ENCODE results near the gene TBC1D10B.
"Not testable (repeated sequence)": the region's sequence is repeated elsewhere in the genome, so short reads cannot be mapped to it uniquely, and the experiment has no call there.

Gene TBC1D10B

GRCh38 chr16:30397776-30398660 lies 27.7 kb upstream of the TBC1D10B start:
- no peak for DNase-seq (ENCODE audit: low read depth in 4 of 4, low spot score in 1 of 4)

- DNase-seq (ENCODE audit: low read depth in 4 of 4, low spot score in 1 of 4), result no peak
Measured at GRCh38 chr16:30397056-30397455, 26.8 kb upstream of the TBC1D10B start.

GRCh38 chr16:30396627-30397026 lies 26.3 kb upstream of the TBC1D10B start:
- DNase-seq (ENCODE audit: low read depth in 4 of 4, low spot score in 1 of 4), result not testable (repeated sequence)

GRCh38 chr16:30395992-30396585 lies 25.8 kb upstream of the TBC1D10B start:
- no peak for DNase-seq (ENCODE audit: low read depth in 4 of 4, low spot score in 1 of 4)

- DNase-seq (ENCODE audit: low read depth in 4 of 4, low spot score in 1 of 4), result peak in 2 of 4 experiments; percentile 49 to 52
Measured at GRCh38 chr16:30395155-30395991, 25.1 kb upstream of the TBC1D10B start, which contains the start of gene ZNF48. ZNF48 (plus strand) TSS chr16:30395420; CDS start chr16:30395795, 375 bp downstream.

- no peak for DNase-seq (ENCODE audit: low read depth in 4 of 4, low spot score in 1 of 4)
Measured at GRCh38 chr16:30394592-30395154, 24.4 kb upstream of the TBC1D10B start.

- DNase-seq (ENCODE audit: low read depth in 4 of 4, low spot score in 1 of 4), result no peak
Measured at GRCh38 chr16:30383521-30383920, 13.2 kb upstream of the TBC1D10B start.

- peak in 3 of 4 experiments; percentile 45 to 72 (median 58) for DNase-seq (ENCODE audit: low read depth in 4 of 4, low spot score in 1 of 4)
Measured at GRCh38 chr16:30382111-30382881, 12.0 kb upstream of the TBC1D10B start, which contains the start of gene SEPTIN1. SEPTIN1 (minus strand) TSS chr16:30382561; CDS start chr16:30382542, 19 bp downstream.

- peak in 1 of 4 experiments; percentile 24 for DNase-seq (ENCODE audit: low read depth in 4 of 4, low spot score in 1 of 4)
Measured at GRCh38 chr16:30381291-30382041, 11.2 kb upstream of the TBC1D10B start.

- no peak for DNase-seq (ENCODE audit: low read depth in 4 of 4, low spot score in 1 of 4)
Measured at GRCh38 chr16:30380803-30381208, 10.5 kb upstream of the TBC1D10B start.

GRCh38 chr16:30380072-30380802 lies 9.9 kb upstream of the TBC1D10B start:
- no peak for DNase-seq (ENCODE audit: low read depth in 4 of 4, low spot score in 1 of 4)

- no peak for DNase-seq (ENCODE audit: low read depth in 4 of 4, low spot score in 1 of 4)
Measured at GRCh38 chr16:30379158-30379783, 9.0 kb upstream of the TBC1D10B start.

- DNase-seq (ENCODE audit: low read depth in 4 of 4, low spot score in 1 of 4), result peak; percentile 98 to 99 (median 98)
Measured at GRCh38 chr16:30378236-30379157, 8.2 kb upstream of the TBC1D10B start.

- peak in 3 of 4 experiments; percentile 58 to 81 (median 79) for DNase-seq (ENCODE audit: low read depth in 4 of 4, low spot score in 1 of 4)
Measured at GRCh38 chr16:30377812-30378235, 7.5 kb upstream of the TBC1D10B start.

GRCh38 chr16:30377050-30377811 lies 6.9 kb upstream of the TBC1D10B start:
- DNase-seq (ENCODE audit: low read depth in 4 of 4, low spot score in 1 of 4), result no peak

- no peak for DNase-seq (ENCODE audit: low read depth in 4 of 4, low spot score in 1 of 4)
Measured at GRCh38 chr16:30376461-30376902, 6.2 kb upstream of the TBC1D10B start.
